ENCODE results near the gene PLCL2.

Gene PLCL2

DNA sequence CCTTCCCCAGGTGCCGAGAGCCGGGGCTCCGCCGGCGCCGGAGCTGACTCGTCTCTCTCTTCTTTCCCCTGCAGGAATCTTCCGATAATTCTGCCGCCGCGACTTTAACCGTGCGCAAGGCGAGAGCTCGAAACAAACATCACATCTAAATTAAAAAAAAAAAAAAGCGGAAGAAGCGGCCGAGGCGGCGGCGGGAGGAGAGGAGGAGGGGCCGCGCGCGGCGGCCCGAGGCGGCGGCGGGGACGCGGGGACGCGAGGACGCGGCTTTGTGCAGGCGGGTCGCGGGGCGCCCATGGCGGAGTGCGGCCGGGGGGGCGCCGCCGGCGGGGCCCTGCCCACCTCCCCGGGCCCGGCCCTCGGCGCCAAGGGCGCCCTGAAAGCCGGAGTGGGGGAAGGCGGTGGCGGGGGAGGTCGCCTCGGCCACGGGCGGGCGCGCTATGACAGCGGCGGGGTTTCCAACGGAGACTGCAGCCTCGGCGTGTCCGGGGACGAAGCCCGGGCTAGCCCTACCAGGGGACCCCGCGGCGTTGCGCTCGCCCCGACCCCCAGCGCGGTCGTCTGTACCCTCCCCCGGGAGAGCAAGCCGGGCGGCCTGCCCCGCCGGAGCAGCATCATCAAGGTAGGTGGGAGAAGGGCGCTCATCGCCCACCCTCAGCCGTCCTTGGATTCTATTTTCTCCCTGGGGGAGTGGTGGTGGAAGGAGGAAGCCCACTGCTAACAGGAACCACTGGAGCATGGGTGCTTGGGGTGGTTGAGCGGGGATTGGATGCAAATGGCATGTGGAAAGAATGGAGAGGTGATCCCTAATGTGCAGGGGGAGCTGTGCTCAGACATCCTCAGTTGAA lies at the start of gene PLCL2:
PLCL2 (plus strand) TSS at position 208 of the 845 bp plus-strand sequence; CDS start at position 293, 85 bp downstream.
- peak; percentile 37 to 51 for DNase-seq (ENCODE audit: low read depth in 2 of 2)

DNA sequence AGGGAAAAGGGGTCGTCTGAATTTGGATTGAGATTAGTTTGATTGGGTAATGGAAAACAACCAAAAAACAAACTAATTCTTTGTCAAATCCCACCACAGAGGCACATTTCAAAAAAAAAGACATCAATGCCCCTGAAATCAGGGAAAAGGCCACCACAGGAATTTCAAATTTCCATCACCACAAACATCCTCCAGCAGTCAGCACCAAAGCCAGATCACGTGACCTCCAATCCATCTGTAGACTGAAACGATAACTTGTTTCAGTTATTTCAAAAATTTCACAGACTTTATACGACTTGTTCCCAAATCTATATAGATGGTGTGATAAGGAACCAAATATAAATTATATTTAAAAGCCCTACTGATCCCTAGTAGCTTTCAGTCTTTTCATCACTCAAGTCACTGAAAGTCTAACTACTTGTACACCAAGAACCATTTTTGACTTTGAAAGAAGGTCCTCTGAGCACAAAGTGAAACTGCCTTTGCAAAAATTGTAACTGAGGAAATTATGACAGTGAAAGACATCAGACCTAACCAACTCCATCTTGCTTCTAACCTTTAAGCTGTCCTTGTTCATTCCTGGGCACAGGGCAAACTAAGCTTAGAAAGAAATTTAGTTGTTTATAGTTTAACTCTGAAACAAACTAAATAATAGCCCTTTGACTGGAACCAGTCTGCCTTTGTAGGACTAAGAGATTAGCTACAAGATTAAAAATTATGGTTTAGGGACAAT lies 48.1 kb upstream of the PLCL2 start:
- DNase-seq (ENCODE audit: low read depth in 2 of 2) = no peak

- DNase-seq (ENCODE audit: low read depth in 2 of 2) = no peak
Measured at GRCh38 chr3:16837602-16838001, 47.2 kb upstream of the PLCL2 start.

GRCh38 chr3:16838561-16838960 lies 46.2 kb upstream of the PLCL2 start:
- DNase-seq (ENCODE audit: low read depth in 2 of 2) = no peak

- no peak for DNase-seq (ENCODE audit: low read depth in 2 of 2)
Measured at GRCh38 chr3:16839271-16840100, 45.3 kb upstream of the PLCL2 start.

GRCh38 chr3:16840101-16840424 lies 44.7 kb upstream of the PLCL2 start:
- DNase-seq (ENCODE audit: low read depth in 2 of 2) = no peak

GRCh38 chr3:16841041-16841753 lies 43.6 kb upstream of the PLCL2 start:
- DNase-seq (ENCODE audit: low read depth in 2 of 2) = no peak

GRCh38 chr3:16841904-16842271 lies 42.9 kb upstream of the PLCL2 start:
- DNase-seq (ENCODE audit: low read depth in 2 of 2) = peak in 1 of 2 donors; percentile 29

DNA sequence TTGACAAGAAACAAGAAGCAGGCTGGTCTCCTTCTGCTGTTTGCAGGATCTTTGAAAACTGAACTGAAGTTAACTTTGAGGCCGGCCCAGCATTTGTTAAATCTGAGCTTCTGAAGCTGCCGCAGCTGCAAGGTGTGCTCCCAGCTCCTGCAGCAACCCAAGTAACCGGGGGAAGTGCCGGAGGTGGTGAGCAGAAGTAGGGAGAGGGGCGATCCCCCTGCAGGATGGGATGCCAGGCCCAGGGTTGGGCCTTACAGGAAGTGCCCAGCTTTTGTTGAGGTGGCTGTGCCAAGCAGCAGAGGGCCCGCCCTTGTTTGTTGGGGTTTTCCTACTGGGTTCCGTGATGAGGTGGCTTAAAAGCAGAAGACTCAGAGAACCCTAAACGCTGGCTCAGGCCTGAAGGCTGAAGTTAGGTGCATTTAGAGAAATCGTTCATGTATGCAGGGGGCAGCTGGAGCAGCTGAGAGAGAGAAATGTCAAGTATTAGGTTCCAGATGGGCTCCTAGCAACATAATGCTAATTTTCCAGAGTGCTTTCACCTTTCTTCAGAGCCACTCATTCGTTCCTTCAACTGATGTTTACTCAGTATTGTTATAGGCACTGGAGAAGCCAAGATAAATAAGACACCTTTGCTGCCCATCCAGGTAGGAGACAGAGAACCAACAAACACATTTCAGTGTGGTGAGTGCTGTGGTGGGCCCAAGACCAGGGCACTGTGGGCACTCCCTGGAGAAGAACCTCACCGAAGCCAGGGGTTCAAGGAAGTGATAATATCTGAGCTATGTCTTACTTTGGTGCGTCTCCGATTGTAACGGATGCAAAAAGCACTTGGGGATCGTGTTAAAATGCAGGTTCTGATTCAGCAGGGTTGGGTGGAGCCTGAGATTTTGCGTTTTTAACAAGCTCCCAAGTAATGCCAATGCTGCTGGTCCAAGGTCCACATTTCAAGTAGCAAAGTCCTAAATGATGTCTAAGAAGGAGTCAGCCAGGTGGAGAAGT lies 42.2 kb upstream of the PLCL2 start:
- peak; percentile 49 to 54 for DNase-seq (ENCODE audit: low read depth in 2 of 2)

GRCh38 chr3:16844222-16844621 lies 40.5 kb upstream of the PLCL2 start:
- DNase-seq (ENCODE audit: low read depth in 2 of 2) = no peak

GRCh38 chr3:16844791-16845190 lies 40.0 kb upstream of the PLCL2 start:
- DNase-seq (ENCODE audit: low read depth in 2 of 2) = no peak

GRCh38 chr3:16846373-16847080 lies 38.2 kb upstream of the PLCL2 start:
- DNase-seq (ENCODE audit: low read depth in 2 of 2) = no peak

GRCh38 chr3:16848007-16848406 lies 36.7 kb upstream of the PLCL2 start:
- no peak for DNase-seq (ENCODE audit: low read depth in 2 of 2)

DNA sequence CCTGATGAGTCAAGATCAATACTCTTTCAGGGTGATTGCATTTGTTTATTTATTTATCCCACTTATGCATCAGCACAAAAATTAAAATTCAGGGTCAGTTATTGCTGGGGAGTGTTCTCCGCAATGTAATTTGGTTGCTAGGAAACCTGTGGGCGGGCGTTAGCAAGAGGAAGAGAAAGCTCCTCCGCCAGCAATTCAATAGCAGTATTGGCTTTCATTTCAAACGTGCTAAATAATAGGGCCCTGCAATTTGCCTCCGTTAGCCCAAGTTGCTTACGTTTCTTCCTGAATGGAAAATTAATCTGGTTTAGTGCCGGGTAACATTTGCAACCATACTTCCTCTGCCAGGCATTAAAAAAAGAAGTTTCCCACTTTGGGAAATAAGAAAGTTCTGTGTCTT lies 35.5 kb upstream of the PLCL2 start:
- DNase-seq (ENCODE audit: low read depth in 2 of 2) = peak; percentile 44 to 54

DNA sequence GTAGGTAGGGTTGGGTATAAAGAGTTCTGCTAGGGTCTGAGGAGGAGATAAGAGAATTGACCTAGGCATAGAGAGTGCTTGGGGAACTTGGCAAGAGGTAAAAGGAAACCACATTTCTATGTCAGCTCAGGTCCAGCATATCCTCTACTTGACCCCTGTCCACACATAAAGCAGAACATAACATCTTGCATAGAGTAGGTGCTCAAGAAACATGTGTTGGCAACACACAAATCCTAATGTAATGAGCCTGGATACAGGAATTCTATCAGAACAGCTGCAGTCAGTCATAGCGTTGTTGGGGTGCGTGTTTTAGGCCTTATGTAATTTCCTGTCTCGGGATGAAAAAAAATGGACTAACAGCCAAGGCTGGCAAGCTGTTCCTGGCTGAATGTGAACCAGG lies 35.0 kb upstream of the PLCL2 start:
- DNase-seq (ENCODE audit: low read depth in 2 of 2) = no peak

DNA sequence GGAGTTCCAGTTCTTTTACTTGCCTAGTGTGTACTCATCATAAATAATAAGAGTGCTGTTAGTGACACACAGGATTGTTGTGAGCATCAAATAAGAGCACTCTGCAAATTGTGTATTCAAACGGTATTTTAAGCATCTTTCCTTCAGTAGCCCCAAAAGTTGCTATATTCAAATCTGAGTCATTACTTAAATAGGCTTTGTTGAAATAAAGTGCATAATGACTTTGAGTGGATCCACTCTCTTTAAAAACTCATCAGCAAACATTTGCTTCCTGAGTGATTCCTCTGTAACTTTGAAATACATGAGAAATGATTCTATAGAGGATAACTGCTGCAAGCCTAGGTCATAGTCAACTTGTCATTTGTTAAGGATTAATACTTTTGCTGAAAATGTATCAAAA lies 29.3 kb upstream of the PLCL2 start:
- no peak for DNase-seq (ENCODE audit: low read depth in 2 of 2)

DNA sequence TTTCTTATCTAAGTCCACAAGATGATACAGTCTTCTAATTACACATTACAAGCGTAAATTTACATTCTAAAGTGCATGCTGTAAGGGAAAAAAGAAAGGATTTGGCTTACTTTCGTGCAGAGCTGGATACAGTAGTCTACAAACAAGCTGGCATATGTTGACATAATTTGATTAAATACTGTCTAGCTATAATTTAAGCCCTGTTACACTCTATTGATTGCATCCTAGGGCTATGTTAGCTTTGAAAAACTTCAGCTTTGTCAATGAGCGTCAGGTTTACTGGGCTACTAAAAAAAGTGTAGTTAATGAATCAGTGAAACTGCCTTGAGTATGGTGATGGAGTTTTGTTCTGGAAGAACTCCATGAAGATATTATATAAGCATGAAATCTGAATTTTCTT lies 24.5 kb upstream of the PLCL2 start:
- no peak for DNase-seq (ENCODE audit: low read depth in 2 of 2)

- no peak for DNase-seq (ENCODE audit: low read depth in 2 of 2)
Measured at GRCh38 chr3:16861432-16861831, 23.3 kb upstream of the PLCL2 start.

DNA sequence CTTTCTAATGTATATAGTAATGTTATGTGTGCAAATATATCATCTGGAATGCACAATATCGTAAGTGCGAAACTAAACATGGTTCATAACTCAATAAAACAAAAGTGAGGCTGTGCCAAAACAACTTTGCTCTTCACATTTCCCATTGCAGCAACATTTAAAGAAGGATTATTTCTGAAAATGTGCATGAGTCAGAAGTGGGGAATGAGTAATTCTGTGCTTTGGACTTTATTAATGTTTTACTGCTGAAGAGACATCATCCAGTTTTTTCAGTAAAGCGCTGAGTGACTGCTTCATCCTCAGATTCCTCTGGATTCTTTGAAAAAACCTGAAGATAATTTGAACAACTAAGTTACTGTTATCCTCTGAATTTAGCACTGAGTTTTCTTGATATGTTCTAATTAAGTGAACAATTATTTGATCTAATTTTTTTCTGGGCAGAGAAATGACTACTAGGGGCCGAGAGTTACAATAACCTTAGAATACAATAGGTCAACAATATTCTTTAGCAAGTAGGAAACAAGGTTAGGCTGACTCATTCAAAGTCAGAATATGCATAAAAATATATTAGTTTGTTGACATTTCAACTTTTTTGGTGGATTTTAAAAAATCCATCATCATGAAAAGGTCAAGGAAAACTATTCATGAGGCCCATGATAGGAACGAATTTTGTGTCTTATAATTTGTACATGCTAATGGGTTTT lies 20.0 kb upstream of the PLCL2 start:
- DNase-seq (ENCODE audit: low read depth in 2 of 2) = no peak

Data from stimulated activated CD8-positive, alpha-beta memory T cell treated with anti-CD3 and anti-CD28 coated beads, Interleukin-2, amount 100 ng/mL, for 1 hour (primary cell).